Stomach (tissue), 9 donors: ENCODE measurements around the gene DYNC2I2. TPM values are rescaled to one million over a fixed set of nuclear protein-coding genes. Genes with fewer than 3 reads are reported as not detected.

Experiments used
- DNase-seq, 2 donors: peaks; one replicate each; pipeline versions ENCODE4 v3.0.0 to v3.0.0-alpha.2; 2013 to 2019
- H3K27ac ChIP-seq, 5 donors: fragments of 200-600 bp in 4 of 5; sonication (generic) in 4 of 5; one replicate each; pipeline ENCODE4 v1.5.1; 2013 to 2019; ENCODE audit warnings: mild to moderate bottlenecking in 1 of 5, moderate library complexity in 1 of 5
- H3K27me3 ChIP-seq, 3 donors: fragments of 200-600 bp; sonication (generic); one replicate each; pipeline ENCODE4 v1.5.1; 2017 to 2019; ENCODE audit warnings: mixed run types in 1 of 3
- H3K36me3 ChIP-seq, 4 donors: fragments of 200-600 bp; sonication (generic); 1 replicate in 3 of 4; 2 replicates in 1 of 4; pipeline ENCODE4 v1.5.1; 2016 to 2019
- H3K4me1 ChIP-seq, 4 donors: fragments of 200-600 bp; sonication (generic); one replicate each; pipeline ENCODE4 v1.5.1; 2016 to 2019
- H3K4me3 ChIP-seq, 4 donors: fragments of 200-600 bp; sonication (generic) in 3 of 4; one replicate each; pipeline ENCODE4 v1.5.1; 2016 to 2019; ENCODE audit warnings: mild to moderate bottlenecking in 1 of 4
- H3K9me3 ChIP-seq, 4 donors: fragments of 200-600 bp; sonication (generic); one replicate each; pipeline ENCODE4 v1.5.1; 2016 to 2019
- CTCF ChIP-seq, 7 experiments: fragments of 450-650 bp in 4 of 7; fragments of 200-600 bp in 3 of 7; sonication (generic) in 3 of 7; IDR thresholded peaks; one replicate each; pipeline ENCODE4 v1.5.1; 2016 to 2019; ENCODE audit warnings: antibody characterized with exemption in 7 of 7, control low read depth in 2 of 7, mild to moderate bottlenecking in 1 of 7
- EP300 ChIP-seq: sonication (generic); formaldehyde crosslinking; IDR thresholded peaks from one replicate; pipeline ENCODE4 v1.6.1; 2017; ENCODE audit warnings: antibody characterized with exemption
- POLR2A ChIP-seq, 4 donors: fragments of 450-650 bp; IDR thresholded peaks; one replicate each; pipeline ENCODE4 v1.6.1; 2016; ENCODE audit warnings: antibody characterized with exemption in 4 of 4, control low read depth in 2 of 4, mild to moderate bottlenecking in 1 of 4, moderate library complexity in 1 of 4
- POLR2AphosphoS5 ChIP-seq, 3 donors: sonication (generic); formaldehyde crosslinking; IDR thresholded peaks; one replicate each; pipeline ENCODE4 v1.6.1; 2016; ENCODE audit warnings: antibody characterized with exemption in 3 of 3
- WGBS, 5 donors: extraction: QIAGEN DNeasy Blood & Tissue Kit in 3 of 5; methylation state at CpG; one replicate each; pipeline versions ENCODE4 v1.1.5 to v1.1.7; 2013 to 2018; 5-methylcytosine and 5-hydroxymethylcytosine counted together
- intact Hi-C: fragments of 100-400 bp; cut with DNase I; formaldehyde crosslinking; loops from one replicate; pipeline ENCODE4 v1.15.1; 2023; ENCODE audit warnings: low total_unique reads
- polyA plus RNA-seq, 3 donors: library from polyadenylated mRNA; stranded (reverse); fragments of 200-250 nt; gene quantifications; one replicate each; pipeline ENCODE4 v1.2.3, GENCODE V29; 2013
- total RNA-seq, 5 donors: library from RNA; depleted of rRNA; stranded (reverse); fragments of >200 nt; gene quantifications; one replicate each; pipeline versions ENCODE4 v1.1.0 to v1.2.3, GENCODE V29; 2014 to 2016
- donor health status: healthy with polysubstance abuse.
- donor health status: Bipolar disorder and iron deficiency.
- donor health status: healthy.

DYNC2I2 gene
- total and polyA plus RNA-seq, 8 donors: 2.9 to 125 (median 53.3) TPM

- H3K4me3 ChIP-seq: no peak overlapping the region
- peaks cover 24 to 34% (median 25%) of the 10 kb centered on the region in 4 donors for H3K4me1 ChIP-seq
- no peaks in the 10 kb centered on the region for H3K27me3 ChIP-seq
- peak in 1 of 2 donors; percentile 39 for DNase-seq
- WGBS, 5 donors: 80 to 88% (median 83%) methylated on average over 11 to 20 of the region's 20 CpGs
- intact Hi-C loops: no loop called here
- H3K36me3 ChIP-seq: peaks cover 21 to 67% (median 55%) of the 10 kb centered on the region in 4 donors
- peak overlapping the region; percentile 88 to 97 (median 96) for H3K27ac ChIP-seq
- no peaks in the 10 kb centered on the region for H3K9me3 ChIP-seq
- no peak for TF ChIP-seq POLR2AphosphoS5 (IDR thresholded peaks at IDR 0.05)
- no peak for TF ChIP-seq POLR2A (IDR thresholded peaks at IDR 0.05)
- TF ChIP-seq CTCF (IDR thresholded peaks at IDR 0.05): no peak
- TF ChIP-seq EP300: no peak
Observed at GRCh38 chr9:128636556-128637530, 19.8 kb downstream of the DYNC2I2 start.

DNA sequence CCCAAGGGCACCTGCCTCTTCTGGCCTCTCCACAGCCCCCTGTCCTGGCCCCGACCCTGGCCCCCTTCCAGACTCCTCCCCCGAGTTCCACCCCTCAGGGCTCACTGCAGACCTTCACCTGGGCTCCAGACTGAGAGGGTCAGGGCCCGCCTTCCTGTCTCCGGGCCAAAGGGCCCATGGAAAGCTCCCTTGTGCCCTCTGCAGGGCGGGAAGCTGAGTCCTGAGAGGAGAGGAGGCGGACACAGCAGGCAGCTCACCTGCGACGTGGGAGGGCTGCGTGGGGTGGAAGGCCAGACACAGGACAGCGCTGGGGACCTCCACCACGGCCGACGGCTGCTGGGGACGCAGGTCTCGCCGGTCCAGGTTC is 20.6 kb downstream of the DYNC2I2 start:
- 25 to 53% (median 38%) methylated on average over 3 to 16 of the region's 16 CpGs for WGBS, 5 donors
- TF ChIP-seq CTCF (IDR thresholded peaks at IDR 0.05): peak in 2 of 7 experiments; percentile 8 to 31
- no peak for TF ChIP-seq EP300
- peak in 1 of 3 donors; percentile 55 for TF ChIP-seq POLR2AphosphoS5 (IDR thresholded peaks at IDR 0.05)
- TF ChIP-seq POLR2A (IDR thresholded peaks at IDR 0.05): no peak
- peak; percentile 79 to 85 for DNase-seq
- no peaks in the 10 kb centered on the region for H3K27me3 ChIP-seq
- peak overlapping the region in 3 of 4 donors; percentile 12 to 27 (median 26) for H3K4me3 ChIP-seq
- H3K4me1 ChIP-seq: peaks cover 24 to 34% (median 25%) of the 10 kb centered on the region in 4 donors
- peak overlapping the region; percentile 88 to 97 (median 96) for H3K27ac ChIP-seq
- peaks cover 29 to 71% (median 63%) of the 10 kb centered on the region in 4 donors for H3K36me3 ChIP-seq
- H3K9me3 ChIP-seq: no peaks in the 10 kb centered on the region
- intact Hi-C loops: no loop called here

- Histone ChIP-seq H3K27me3 (no peaks in the 10 kb centered on the region), H3K4me1 (peaks cover 24 to 34% (median 25%) of the 10 kb centered on the region in 4 donors), H3K9me3 (no peaks in the 10 kb centered on the region), H3K36me3 (peaks cover 34 to 72% (median 66%) of the 10 kb centered on the region in 4 donors), H3K4me3 (peak overlapping the region; percentile 12 to 27 (median 24)), H3K27ac (peak overlapping the region; percentile 88 to 97 (median 96))
- peak; percentile 24 to 72 (median 27) for TF ChIP-seq POLR2AphosphoS5 (IDR thresholded peaks at IDR 0.05)
- peak in 5 of 7 experiments; percentile 58 to 90 (median 75) for TF ChIP-seq CTCF (IDR thresholded peaks at IDR 0.05)
- TF ChIP-seq POLR2A (IDR thresholded peaks at IDR 0.05): no peak
- TF ChIP-seq EP300: no peak
- WGBS, 5 donors: 16 to 34% (median 21%) methylated on average over 2 to 20 of the region's 20 CpGs
- intact Hi-C loops: no loop called here
- peak; percentile 93 to 95 for DNase-seq
Observed at GRCh38 chr9:128635266-128636023, 21.2 kb downstream of the DYNC2I2 start.
